Adipose tissue (tissue), 3 donors: ENCODE data around the gene BCL2. TPM values are rescaled to one million over a fixed set of nuclear protein-coding genes. Genes with fewer than 3 reads are reported as not detected.

Experiments used
- H3K27ac ChIP-seq: one replicate; pipeline ENCODE4 v1.5.1; 2013; ENCODE audit warnings: low read depth, low read length
- WGBS, 3 donors: extraction: QIAGEN DNeasy Blood & Tissue Kit; methylation state at CpG; one replicate each; pipeline ENCODE4 v1.1.7; 2013; 5-methylcytosine and 5-hydroxymethylcytosine counted together
- polyA plus RNA-seq, 3 donors: library from polyadenylated mRNA; stranded (reverse); fragments of 200-250 nt; gene quantifications; one replicate each; pipeline ENCODE4 v1.2.3, GENCODE V29; 2013
- donor health status: healthy with polysubstance abuse.
- donor health status: Bipolar disorder and iron deficiency.
- donor health status: healthy.

BCL2 gene
- polyA plus RNA-seq, 3 donors: 1.2 to 16.2 (median 10.1) TPM

GRCh38 chr18:63099848-63100629, 219.5 kb downstream of the BCL2 start:
- 35 to 56% (median 45%) methylated on average over 10 of the region's 10 CpGs for WGBS, 3 donors
- H3K27ac ChIP-seq: no peak overlapping the region

- no peak overlapping the region for H3K27ac ChIP-seq
- WGBS, 3 donors: 67 to 75% (median 68%) methylated on average over 14 of the region's 14 CpGs
These were observed 220.3 kb downstream of the BCL2 start for GRCh38 chr18:63099091-63099840.

DNA sequence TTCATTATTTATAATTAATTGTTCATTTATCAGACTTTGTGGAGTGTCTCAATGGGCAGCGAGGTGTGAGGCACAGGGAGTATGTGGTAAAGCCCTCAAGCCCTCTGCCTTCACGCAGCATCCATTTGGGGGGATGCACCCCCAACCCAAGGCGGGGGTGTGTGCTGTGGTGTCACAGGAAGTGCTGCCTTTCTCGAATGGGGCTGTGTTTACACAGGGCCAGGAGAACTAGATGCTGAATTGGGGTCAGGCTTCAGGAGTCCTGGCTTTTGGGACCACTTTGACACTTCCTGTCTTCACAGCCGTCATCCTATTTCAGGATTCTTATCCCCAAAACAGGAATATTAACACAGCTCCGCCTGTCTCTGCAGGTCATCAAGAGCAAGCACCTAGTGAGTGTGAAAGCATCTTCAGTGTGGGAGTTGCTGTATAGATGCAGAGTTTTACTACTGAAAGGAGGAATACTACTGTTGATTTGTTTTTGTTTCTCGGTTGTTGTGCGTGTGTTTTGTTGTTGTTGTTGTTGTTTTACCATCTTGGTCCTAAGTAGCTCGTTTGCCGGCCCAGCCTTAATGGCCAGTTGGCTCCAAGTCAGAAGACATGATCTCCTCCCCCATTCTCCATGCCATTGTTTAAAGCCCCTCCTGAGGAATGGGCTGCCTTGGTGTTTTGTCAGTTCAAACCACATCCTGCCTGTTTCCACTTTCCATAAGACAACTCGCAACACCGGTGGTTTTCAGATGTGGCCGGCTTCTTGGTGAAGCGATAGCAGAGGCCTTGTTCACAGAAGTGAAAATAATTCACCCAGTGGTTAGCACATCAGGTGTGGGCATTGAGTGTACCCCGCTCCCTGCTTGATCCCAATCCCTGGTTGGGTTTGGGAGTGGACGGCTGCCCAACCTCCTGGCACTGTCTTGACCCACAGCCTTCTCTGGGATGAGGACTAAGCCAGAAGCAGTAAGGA, 221.3 kb downstream of the BCL2 start:
- WGBS, 3 donors: 51 to 77% (median 55%) methylated on average over 16 of the region's 16 CpGs

GRCh38 chr18:63097178-63097577, 222.4 kb downstream of the BCL2 start:
- WGBS, 3 donors: 26 to 69% (median 40%) methylated on average over 10 of the region's 10 CpGs
- H3K27ac ChIP-seq: no peak overlapping the region

More for the DNA sequence above, 221.3 kb downstream of the BCL2 start:
- no peak overlapping the region for H3K27ac ChIP-seq

- H3K27ac ChIP-seq: no peak overlapping the region
- WGBS, 3 donors: 64 to 88% (median 79%) methylated on average over 2 of the region's 2 CpGs
These were observed 223.2 kb downstream of the BCL2 start for GRCh38 chr18:63096327-63096874.

GRCh38 chr18:63095768-63096167, 223.8 kb downstream of the BCL2 start:
- WGBS, 3 donors: 41 to 78% (median 63%) methylated on average over 6 of the region's 6 CpGs
- H3K27ac ChIP-seq: no peak overlapping the region

- H3K27ac ChIP-seq: no peak overlapping the region
- WGBS, 3 donors: 95 to 98% (median 96%) methylated on average over 4 of the region's 4 CpGs
These were observed 227.8 kb downstream of the BCL2 start for GRCh38 chr18:63091671-63092364.

DNA sequence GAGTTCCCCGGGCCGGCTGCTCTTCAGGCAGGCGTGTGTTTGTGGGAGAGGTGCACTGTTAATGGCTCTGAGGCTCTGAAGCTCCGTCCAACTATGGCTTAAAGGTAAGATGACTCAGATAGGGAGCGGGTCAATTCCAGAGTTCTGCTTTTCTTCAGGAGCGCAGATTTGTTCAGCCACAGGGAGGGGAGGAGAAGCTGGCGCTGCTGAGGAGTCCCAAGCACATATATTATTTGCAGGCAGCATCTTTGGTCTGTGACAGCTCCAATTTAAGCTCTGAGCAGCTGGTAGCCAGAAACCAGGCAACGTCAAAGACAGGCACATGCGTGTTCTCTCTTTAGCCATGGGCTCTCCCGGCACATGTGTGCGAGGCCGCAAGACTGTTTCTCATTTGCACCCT, 229.2 kb downstream of the BCL2 start:
- 73 to 81% (median 73%) methylated on average over 12 of the region's 12 CpGs for WGBS, 3 donors

GRCh38 chr18:63089041-63089440, 230.5 kb downstream of the BCL2 start:
- no peak overlapping the region for H3K27ac ChIP-seq
- 73 to 92% (median 88%) methylated on average over 10 to 11 of the region's 11 CpGs for WGBS, 3 donors

More for the DNA sequence above, 229.2 kb downstream of the BCL2 start:
- no peak overlapping the region for H3K27ac ChIP-seq

DNA sequence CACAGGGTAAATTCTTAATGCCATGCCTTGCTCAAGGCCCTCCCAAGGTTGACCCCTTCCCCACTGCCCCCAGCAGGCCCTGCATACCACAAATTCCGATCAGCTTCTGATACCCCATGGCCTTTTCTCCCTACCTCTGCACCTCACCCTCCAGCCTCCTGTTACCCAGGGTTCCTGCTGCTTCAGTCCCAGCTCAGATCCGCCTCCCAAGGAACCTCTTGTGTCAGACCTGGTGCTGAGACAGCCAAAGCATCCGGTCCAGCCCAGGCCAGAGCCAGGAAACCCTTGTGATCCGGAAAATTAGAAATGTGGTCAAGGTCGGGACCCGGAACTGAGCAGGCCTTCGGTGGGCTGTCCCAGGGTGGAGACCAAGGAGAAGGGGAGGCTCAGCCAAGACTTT, 231.3 kb downstream of the BCL2 start:
- WGBS, 3 donors: 60 to 77% (median 72%) methylated on average over 7 of the region's 7 CpGs
- H3K27ac ChIP-seq: no peak overlapping the region

DNA sequence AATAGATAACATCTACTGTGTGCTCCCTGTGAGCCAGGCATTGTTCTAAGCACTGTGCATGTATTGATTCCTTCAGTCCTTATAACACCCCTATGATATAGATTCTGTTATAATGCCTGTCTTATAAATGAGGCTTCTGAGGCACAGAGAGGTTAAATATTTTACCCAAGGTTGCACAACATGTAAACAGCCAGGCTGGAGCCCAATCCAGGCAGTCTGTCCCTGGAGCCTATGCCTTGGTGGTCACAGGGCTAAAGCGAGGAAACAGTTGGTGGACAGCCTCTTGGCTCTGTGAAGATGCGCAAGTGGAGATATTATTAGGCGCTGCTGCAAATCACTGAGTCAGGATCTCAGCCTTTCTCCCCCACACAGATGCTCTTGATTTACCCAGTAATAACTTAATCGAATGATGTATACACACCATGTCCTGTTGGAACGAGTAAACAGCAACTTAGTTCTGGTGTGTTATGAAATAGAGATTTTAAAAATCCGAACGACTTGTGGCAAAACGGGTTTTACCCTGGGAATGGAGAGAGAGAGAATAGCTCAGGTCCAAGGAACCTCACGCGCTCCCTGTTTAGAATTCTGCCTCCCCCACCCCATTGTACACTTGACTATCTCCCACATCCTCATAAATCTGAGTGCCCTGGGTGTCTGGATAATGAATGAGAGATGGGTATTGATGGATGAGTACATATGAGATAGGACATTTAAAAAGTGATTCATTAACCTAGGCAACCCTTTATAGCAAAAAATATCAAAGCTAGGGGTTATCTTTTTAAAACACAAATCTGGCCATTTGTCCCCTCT, 231.9 kb downstream of the BCL2 start:
- WGBS, 3 donors: 68 to 80% (median 75%) methylated on average over 10 of the region's 10 CpGs
- no peak overlapping the region for H3K27ac ChIP-seq

DNA sequence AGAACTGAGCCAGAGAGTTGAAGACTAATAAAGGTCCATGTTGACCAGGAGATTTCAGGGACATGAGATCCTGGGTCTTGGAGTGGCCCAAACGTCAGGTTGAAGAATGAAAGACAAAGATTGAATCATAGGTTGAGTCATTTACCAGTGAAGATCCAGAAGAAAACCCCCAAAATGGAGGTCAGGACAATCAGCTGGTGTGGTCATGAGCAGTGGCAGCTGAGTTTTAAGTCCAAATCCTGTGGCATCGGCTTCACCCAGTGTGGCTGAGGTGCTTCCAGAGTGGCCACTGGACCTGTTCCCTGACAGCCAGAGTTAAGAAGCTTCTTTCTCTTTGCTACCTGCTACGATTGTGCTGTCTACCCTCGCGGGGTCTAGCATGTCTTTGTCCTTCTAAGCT, 234.0 kb downstream of the BCL2 start:
- no peak overlapping the region for H3K27ac ChIP-seq
- 80 to 96% (median 94%) methylated on average over 5 of the region's 5 CpGs for WGBS, 3 donors

- no peak overlapping the region for H3K27ac ChIP-seq
- WGBS, 3 donors: 80 to 95% (median 95%) methylated on average over 7 of the region's 7 CpGs
These were observed 235.3 kb downstream of the BCL2 start for GRCh38 chr18:63084219-63084618.

DNA sequence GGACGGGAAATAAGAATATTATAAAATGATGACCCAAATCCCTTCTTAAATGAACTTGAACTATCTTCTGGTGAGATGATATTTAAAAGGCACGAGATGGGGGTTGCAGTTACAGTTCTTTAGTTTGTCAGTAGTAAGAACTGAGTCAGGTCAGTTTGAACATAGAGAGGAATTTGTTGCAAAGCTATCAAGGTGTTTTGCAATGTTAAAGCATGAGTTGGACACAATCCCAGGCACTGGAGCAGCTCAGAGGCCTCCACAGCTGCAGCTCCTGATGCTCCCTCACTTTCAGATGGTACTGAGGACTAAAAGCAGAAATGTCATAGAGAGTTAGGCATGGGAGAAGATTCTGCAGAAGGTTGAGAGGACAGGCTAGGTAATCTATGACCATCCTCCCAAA, 236.0 kb downstream of the BCL2 start:
- WGBS, 3 donors: 71 to 85% (median 73%) methylated on average over 2 of the region's 2 CpGs
- H3K27ac ChIP-seq: no peak overlapping the region

GRCh38 chr18:63083020-63083531, 236.5 kb downstream of the BCL2 start:
- WGBS, 3 donors: 72 to 82% (median 79%) methylated on average over 8 of the region's 8 CpGs
- no peak overlapping the region for H3K27ac ChIP-seq

DNA sequence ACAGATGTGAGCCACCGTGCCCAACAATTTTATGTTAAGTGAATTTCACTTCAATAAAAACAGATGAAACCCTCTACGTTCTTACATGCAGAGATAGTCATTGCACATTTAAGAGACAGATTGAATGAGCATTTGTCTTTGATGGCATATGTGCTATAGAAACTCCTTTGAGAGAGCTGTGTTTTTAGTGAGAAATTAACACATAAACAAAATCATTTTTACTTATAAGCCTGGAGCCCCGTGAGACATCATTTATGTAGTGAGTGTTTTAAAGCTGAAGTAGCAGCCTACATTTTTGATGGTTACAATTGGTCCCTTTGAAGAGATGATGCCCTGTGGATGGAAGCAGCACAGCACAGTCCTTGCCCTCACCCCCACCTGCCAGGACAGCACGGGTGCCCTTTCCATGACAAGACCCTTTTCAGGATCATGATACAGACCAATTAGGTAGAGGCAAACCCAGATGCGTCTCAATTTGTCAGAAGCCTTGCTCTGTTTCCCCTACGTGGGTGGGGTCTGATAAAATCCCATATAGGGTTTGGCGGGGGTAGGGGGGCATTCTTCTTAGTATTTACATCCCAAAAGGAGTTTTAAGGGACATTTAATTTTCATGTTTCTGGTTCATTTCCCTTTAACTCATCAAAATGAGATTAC, 237.1 kb downstream of the BCL2 start:
- H3K27ac ChIP-seq: no peak overlapping the region
- 81 to 88% (median 82%) methylated on average over 7 of the region's 7 CpGs for WGBS, 3 donors
